ENCODE results near the gene PPIL4. TPM values are rescaled to one million over a fixed set of nuclear protein-coding genes. Genes with fewer than 3 reads are reported as not detected.

PPIL4 gene
- total RNA-seq, 2 donors from 2014 or later = 21.9 to 29.3 TPM

DNA sequence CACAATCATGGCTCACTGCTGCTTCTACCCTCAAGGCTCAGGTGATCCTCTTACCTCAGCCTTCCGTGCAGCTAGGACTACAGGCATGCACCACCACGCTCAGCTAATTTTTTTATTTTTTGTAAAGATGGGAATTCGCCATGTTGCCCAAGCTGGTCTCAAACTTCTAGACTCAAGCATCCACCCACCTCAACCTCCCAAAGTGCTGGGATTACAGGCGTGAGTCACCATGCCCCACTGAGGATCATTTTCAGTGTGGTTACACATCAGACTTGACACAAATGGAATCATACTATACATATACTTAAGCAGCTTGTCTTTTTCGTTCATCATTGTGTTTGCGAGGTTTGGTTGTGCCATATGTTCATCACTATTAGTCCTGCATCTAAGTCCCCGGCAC, 87.6 kb downstream of the PPIL4 start:
- H3K27ac Mint-ChIP-seq = peak overlapping the region in 1 of 2 donors; percentile 36
- H3K9me3 Mint-ChIP-seq = no peaks in the 10 kb centered on the region
- DNase-seq (ENCODE audit: low spot score in 2 of 2) (peak in 1 of 2 donors; percentile 9), ATAC-seq (peak in 1 of 2 donors; percentile 48)
- peaks cover 16 to 42% of the 10 kb centered on the region in 2 donors for H3K36me3 Mint-ChIP-seq

DNA sequence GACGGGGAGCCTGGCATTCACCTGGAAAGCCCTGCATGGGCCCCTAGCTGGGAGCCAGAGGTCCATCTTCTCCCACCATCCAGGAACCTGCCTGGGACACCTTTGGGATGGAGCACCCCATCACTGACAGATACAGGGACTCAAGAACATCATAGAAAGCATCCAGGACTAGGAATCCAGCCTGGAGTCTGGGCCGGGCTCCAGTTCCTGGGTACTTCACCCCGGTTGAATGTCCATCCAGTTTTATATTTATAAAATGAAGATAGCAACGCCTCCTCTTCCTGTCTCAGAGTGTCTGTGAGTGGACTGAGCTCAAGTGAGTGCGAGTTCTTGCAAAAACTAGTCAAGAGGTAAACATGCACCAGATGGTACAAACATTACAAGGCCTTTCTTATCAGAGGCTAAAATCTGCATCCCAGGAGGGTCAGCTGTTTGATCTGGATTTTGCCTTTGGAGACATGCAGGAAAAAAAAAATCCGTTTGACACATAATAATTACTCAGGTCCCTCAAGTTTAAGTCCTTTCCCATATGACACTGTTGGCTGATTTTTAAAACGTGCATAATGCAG, 88.4 kb downstream of the PPIL4 start:
- ATAC-seq (no peak), DNase-seq (ENCODE audit: low spot score in 2 of 2) (peak in 1 of 2 donors; percentile 28)
- H3K9me3 Mint-ChIP-seq = no peaks in the 10 kb centered on the region
- peak overlapping the region in 1 of 2 donors; percentile 81 for H3K27ac Mint-ChIP-seq
- peaks cover 16 to 34% of the 10 kb centered on the region in 2 donors for H3K36me3 Mint-ChIP-seq

DNA sequence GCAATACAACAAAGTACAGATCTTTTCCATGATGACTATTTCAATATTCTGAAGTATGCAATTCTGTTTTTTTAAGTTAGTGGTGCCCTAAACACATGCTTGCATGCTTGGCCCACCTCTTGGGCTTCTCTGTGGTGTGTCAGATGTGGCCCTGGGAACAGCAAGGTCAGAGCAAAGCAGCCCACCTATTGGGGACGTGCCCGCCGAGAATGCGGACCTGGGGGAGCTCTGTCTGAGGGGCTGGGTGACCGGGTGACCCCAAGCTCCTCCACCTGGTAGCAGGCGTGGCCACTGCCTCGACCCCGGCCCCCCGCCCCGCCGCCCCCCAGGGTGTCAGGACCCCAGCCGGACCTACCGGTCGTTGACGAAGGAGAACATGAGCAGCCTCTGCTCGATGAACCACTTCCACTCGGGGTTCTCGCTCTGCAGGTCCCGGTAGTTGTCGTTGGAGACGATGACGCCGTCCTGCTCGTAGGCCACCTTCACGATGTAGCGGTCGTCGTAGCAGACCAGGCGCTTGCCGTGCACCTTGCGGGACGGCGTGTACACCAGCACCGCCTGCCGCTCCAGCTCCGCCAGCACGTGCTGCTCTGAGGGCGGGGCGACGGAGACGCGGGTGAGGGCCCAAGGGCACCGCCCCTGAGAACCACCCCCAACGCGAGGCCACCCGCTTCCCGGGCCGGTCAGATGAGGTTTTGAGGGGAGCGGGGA, 89.4 kb downstream of the PPIL4 start:
- ATAC-seq (no peak), DNase-seq (ENCODE audit: low spot score in 2 of 2) (peak in 1 of 2 donors; percentile 50)
- Mint-ChIP-seq H3K36me3 (peaks cover 16 to 30% of the 10 kb centered on the region in 2 donors), H3K9me3 (no peaks in the 10 kb centered on the region), H3K27ac (peak overlapping the region in 1 of 2 donors; percentile 81)

DNA sequence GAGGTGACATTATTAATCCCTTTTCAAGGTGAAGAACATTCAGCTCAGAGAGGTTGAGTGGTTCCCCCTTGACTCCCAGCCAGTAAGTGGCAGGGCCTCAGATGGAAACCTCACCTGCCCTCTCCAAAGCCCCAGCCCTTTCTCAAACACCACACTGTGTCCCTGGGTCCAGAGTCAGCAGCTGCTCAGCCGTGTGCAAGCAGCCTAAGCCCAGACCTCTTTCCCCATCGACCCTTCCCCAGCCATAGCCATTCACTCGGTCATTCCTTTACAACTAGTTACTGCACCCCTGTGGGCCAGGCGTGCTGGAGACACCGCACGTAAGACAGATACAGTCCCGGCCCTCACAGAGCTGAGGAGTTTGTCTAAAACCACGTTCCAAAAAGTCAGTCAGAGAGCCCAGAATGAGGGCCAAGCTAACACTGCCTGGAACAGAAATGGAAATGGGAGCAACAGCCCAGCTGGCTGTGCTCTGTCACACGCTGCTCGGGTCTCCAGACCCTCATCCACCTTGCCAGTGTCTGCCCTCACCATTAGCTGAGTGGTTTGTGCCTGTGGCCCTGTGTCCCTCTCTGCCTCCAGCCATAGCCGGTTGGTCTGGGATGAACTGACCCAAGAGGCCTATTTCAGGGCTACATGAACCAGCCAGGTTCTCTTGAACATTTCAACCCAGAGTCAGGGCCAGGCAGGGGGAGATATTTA, 90.7 kb downstream of the PPIL4 start:
- H3K36me3 Mint-ChIP-seq = peaks cover 12 to 20% of the 10 kb centered on the region in 2 donors
- ATAC-seq = no peak
- DNase-seq (ENCODE audit: low spot score in 2 of 2) = peak in 1 of 2 donors; percentile 33
- H3K9me3 Mint-ChIP-seq = no peaks in the 10 kb centered on the region
- peak overlapping the region in 1 of 2 donors; percentile 91 for H3K27ac Mint-ChIP-seq

Other genes with a start within 250 kb of the PPIL4 start
- gene TAB2, start 228.3 kb downstream of the PPIL4 start, total RNA-seq = 10 to 100 TPM; 88.0 to 98.2 TPM
- gene SUMO4, start 145.8 kb downstream of the PPIL4 start, total RNA-seq = 10 to 100 TPM in 1 of 2 donors, 1 to 10 TPM in 1; 10.0 to 11.2 TPM
- 100 to 1,000 TPM in 1 of 2 donors, 10 to 100 TPM in 1; 87.1 to 186 TPM for gene ZC3H12D, start 61.0 kb downstream of the PPIL4 start, total RNA-seq
- gene GINM1, start 20.3 kb upstream of the PPIL4 start, total RNA-seq = 10 to 100 TPM; 15.0 to 25.2 TPM
- 10 to 100 TPM; 19.8 to 26.1 TPM for gene KATNA1, start 102.7 kb upstream of the PPIL4 start, total RNA-seq
- 10 to 100 TPM; 21.9 to 29.4 TPM for gene LATS1, start 172.1 kb upstream of the PPIL4 start, total RNA-seq
- gene NUP43, start 200.5 kb upstream of the PPIL4 start, total RNA-seq = 10 to 100 TPM; 77.1 to 98.5 TPM
- 10 to 100 TPM; 70.7 to 86.9 TPM for gene PCMT1, start 203.7 kb upstream of the PPIL4 start, total RNA-seq